ENCODE measurements around the gene NECAB2.

Gene NECAB2

GRCh38 chr16:83972256-83973008 is 4.4 kb downstream of the NECAB2 start:
- H3K9me3 ChIP-seq (replicated peaks; ENCODE audit: low read length): no peaks in the 10 kb centered on the region

GRCh38 chr16:83973077-83973476 is 5.0 kb downstream of the NECAB2 start:
- no peaks in the 10 kb centered on the region for H3K36me3 ChIP-seq (ENCODE audit: insufficient read depth, low read length)

More at GRCh38 chr16:83972256-83973008, 4.4 kb downstream of the NECAB2 start:
- H3K4me1 ChIP-seq (ENCODE audit: control insufficient read depth, insufficient read depth, low read length): no peaks in the 10 kb centered on the region
- no peak overlapping the region for H3K4me3 ChIP-seq (ENCODE audit: low read length)
- H3K4me2 ChIP-seq (ENCODE audit: low read length): no peak overlapping the region
- no peak overlapping the region for H3K9ac ChIP-seq (ENCODE audit: low read depth, low read length)
- peaks cover 53% of the 10 kb centered on the region for H3K27me3 ChIP-seq (ENCODE audit: control insufficient read depth, insufficient read depth, low read length)
- H3K36me3 ChIP-seq (ENCODE audit: insufficient read depth, low read length): no peaks in the 10 kb centered on the region

GRCh38 chr16:83973581-83974385 is 5.7 kb downstream of the NECAB2 start:
- Histone ChIP-seq H3K4me2 (ENCODE audit: low read length) (no peak overlapping the region), H3K36me3 (ENCODE audit: insufficient read depth, low read length) (no peaks in the 10 kb centered on the region), H3K27me3 (ENCODE audit: control insufficient read depth, insufficient read depth, low read length) (peaks cover 65% of the 10 kb centered on the region), H3K4me3 (ENCODE audit: low read length) (no peak overlapping the region), H3K4me1 (ENCODE audit: control insufficient read depth, insufficient read depth, low read length) (no peaks in the 10 kb centered on the region), H3K9ac (ENCODE audit: low read depth, low read length) (no peak overlapping the region), H3K9me3 (replicated peaks; ENCODE audit: low read length) (peaks cover 7% of the 10 kb centered on the region)

More at GRCh38 chr16:83973077-83973476, 5.0 kb downstream of the NECAB2 start:
- Histone ChIP-seq H3K4me2 (ENCODE audit: low read length) (no peak overlapping the region), H3K4me1 (ENCODE audit: control insufficient read depth, insufficient read depth, low read length) (no peaks in the 10 kb centered on the region), H3K9ac (ENCODE audit: low read depth, low read length) (no peak overlapping the region), H3K9me3 (replicated peaks; ENCODE audit: low read length) (no peaks in the 10 kb centered on the region), H3K27me3 (ENCODE audit: control insufficient read depth, insufficient read depth, low read length) (peaks cover 58% of the 10 kb centered on the region), H3K4me3 (ENCODE audit: low read length) (no peak overlapping the region)

GRCh38 chr16:83974475-83974874 is 6.4 kb downstream of the NECAB2 start:
- no peak overlapping the region for H3K4me2 ChIP-seq (ENCODE audit: low read length)
- H3K9me3 ChIP-seq (replicated peaks; ENCODE audit: low read length): peaks cover 10% of the 10 kb centered on the region
- no peaks in the 10 kb centered on the region for H3K36me3 ChIP-seq (ENCODE audit: insufficient read depth, low read length)
- no peak overlapping the region for H3K4me3 ChIP-seq (ENCODE audit: low read length)
- no peak overlapping the region for H3K9ac ChIP-seq (ENCODE audit: low read depth, low read length)
- no peaks in the 10 kb centered on the region for H3K4me1 ChIP-seq (ENCODE audit: control insufficient read depth, insufficient read depth, low read length)
- H3K27me3 ChIP-seq (ENCODE audit: control insufficient read depth, insufficient read depth, low read length): peaks cover 60% of the 10 kb centered on the region

GRCh38 chr16:83975590-83976260 is 7.7 kb downstream of the NECAB2 start:
- Histone ChIP-seq H3K4me1 (ENCODE audit: control insufficient read depth, insufficient read depth, low read length) (no peaks in the 10 kb centered on the region), H3K9ac (ENCODE audit: low read depth, low read length) (no peak overlapping the region), H3K9me3 (replicated peaks; ENCODE audit: low read length) (peaks cover 10% of the 10 kb centered on the region), H3K4me2 (ENCODE audit: low read length) (no peak overlapping the region), H3K4me3 (ENCODE audit: low read length) (no peak overlapping the region), H3K36me3 (ENCODE audit: insufficient read depth, low read length) (no peaks in the 10 kb centered on the region), H3K27me3 (ENCODE audit: control insufficient read depth, insufficient read depth, low read length) (peaks cover 56% of the 10 kb centered on the region)

- peaks cover 58% of the 10 kb centered on the region for H3K27me3 ChIP-seq (ENCODE audit: control insufficient read depth, insufficient read depth, low read length)
- H3K4me3 ChIP-seq (ENCODE audit: low read length): no peak overlapping the region
- H3K4me1 ChIP-seq (ENCODE audit: control insufficient read depth, insufficient read depth, low read length): no peaks in the 10 kb centered on the region
- peaks cover 10% of the 10 kb centered on the region for H3K9me3 ChIP-seq (replicated peaks; ENCODE audit: low read length)
- H3K4me2 ChIP-seq (ENCODE audit: low read length): no peak overlapping the region
- H3K9ac ChIP-seq (ENCODE audit: low read depth, low read length): no peak overlapping the region
- H3K36me3 ChIP-seq (ENCODE audit: insufficient read depth, low read length): no peaks in the 10 kb centered on the region
Measured at GRCh38 chr16:83977056-83977815, 9.2 kb downstream of the NECAB2 start.

GRCh38 chr16:83978401-83978904 is 10.4 kb downstream of the NECAB2 start:
- Histone ChIP-seq H3K36me3 (ENCODE audit: insufficient read depth, low read length) (no peaks in the 10 kb centered on the region), H3K4me3 (ENCODE audit: low read length) (no peak overlapping the region), H3K27me3 (ENCODE audit: control insufficient read depth, insufficient read depth, low read length) (peaks cover 59% of the 10 kb centered on the region)

GRCh38 chr16:83979441-83979840 is 11.4 kb downstream of the NECAB2 start:
- Histone ChIP-seq H3K36me3 (ENCODE audit: insufficient read depth, low read length) (no peaks in the 10 kb centered on the region), H3K9me3 (replicated peaks; ENCODE audit: low read length) (peaks cover 10% of the 10 kb centered on the region), H3K4me3 (ENCODE audit: low read length) (no peak overlapping the region), H3K9ac (ENCODE audit: low read depth, low read length) (no peak overlapping the region), H3K4me2 (ENCODE audit: low read length) (no peak overlapping the region), H3K4me1 (ENCODE audit: control insufficient read depth, insufficient read depth, low read length) (no peaks in the 10 kb centered on the region), H3K27me3 (ENCODE audit: control insufficient read depth, insufficient read depth, low read length) (peaks cover 51% of the 10 kb centered on the region)

More at GRCh38 chr16:83978401-83978904, 10.4 kb downstream of the NECAB2 start:
- Histone ChIP-seq H3K9ac (ENCODE audit: low read depth, low read length) (no peak overlapping the region), H3K4me2 (ENCODE audit: low read length) (no peak overlapping the region), H3K4me1 (ENCODE audit: control insufficient read depth, insufficient read depth, low read length) (no peaks in the 10 kb centered on the region), H3K9me3 (replicated peaks; ENCODE audit: low read length) (peaks cover 10% of the 10 kb centered on the region)

GRCh38 chr16:83980794-83981193 is 12.8 kb downstream of the NECAB2 start:
- H3K4me2 ChIP-seq (ENCODE audit: low read length): no peak overlapping the region
- peaks cover 47% of the 10 kb centered on the region for H3K27me3 ChIP-seq (ENCODE audit: control insufficient read depth, insufficient read depth, low read length)
- H3K4me3 ChIP-seq (ENCODE audit: low read length): no peak overlapping the region
- H3K9ac ChIP-seq (ENCODE audit: low read depth, low read length): no peak overlapping the region
- peaks cover 10% of the 10 kb centered on the region for H3K9me3 ChIP-seq (replicated peaks; ENCODE audit: low read length)
- H3K36me3 ChIP-seq (ENCODE audit: insufficient read depth, low read length): no peaks in the 10 kb centered on the region
- no peaks in the 10 kb centered on the region for H3K4me1 ChIP-seq (ENCODE audit: control insufficient read depth, insufficient read depth, low read length)

GRCh38 chr16:83981799-83982198 is 13.8 kb downstream of the NECAB2 start:
- peaks cover 10% of the 10 kb centered on the region for H3K9me3 ChIP-seq (replicated peaks; ENCODE audit: low read length)
- H3K9ac ChIP-seq (ENCODE audit: low read depth, low read length): no peak overlapping the region
- peaks cover 46% of the 10 kb centered on the region for H3K27me3 ChIP-seq (ENCODE audit: control insufficient read depth, insufficient read depth, low read length)
- no peak overlapping the region for H3K4me3 ChIP-seq (ENCODE audit: low read length)
- H3K4me1 ChIP-seq (ENCODE audit: control insufficient read depth, insufficient read depth, low read length): no peaks in the 10 kb centered on the region
- no peaks in the 10 kb centered on the region for H3K36me3 ChIP-seq (ENCODE audit: insufficient read depth, low read length)
- H3K4me2 ChIP-seq (ENCODE audit: low read length): no peak overlapping the region

Measured in skeletal muscle satellite cell (primary cell).